Fibroblast of skin of scalp (primary cell): ENCODE data around the gene GGCT. TPM values are rescaled to one million over a fixed set of nuclear protein-coding genes. Genes with fewer than 3 reads are reported as not detected.
A peak's percentile ranks its signal among the peaks of the same experiment; 100 is the strongest.
"Not testable (repeated sequence)": the region's sequence is repeated elsewhere in the genome, so short reads cannot be mapped to it uniquely, and the experiment has no call there.

Experiments
- DNase-seq: peaks from one replicate; pipeline ENCODE4 v3.0.0-alpha.2; 2013
- polyA plus RNA-seq, 2 experiments: library from polyadenylated mRNA; unstranded; fragments of 120-200 nt; gene quantifications; one replicate each; pipeline ENCODE4 v1.2.1, GENCODE V29; 2013; ENCODE audit not compliant: insufficient read length in 2 of 2

The GGCT gene
- 34.4 TPM for polyA plus RNA-seq (2013, experiment 1 of 2; ENCODE audit: insufficient read length)
- polyA plus RNA-seq (2013, experiment 2 of 2; ENCODE audit: insufficient read length) = 36.1 TPM

GRCh38 chr7:30504301-30505173 is at the start of gene GGCT:
Gene GGCT (minus strand): TSS chr7:30504829. CDS start chr7:30504709, 120 bp downstream.
- peak; percentile 98 for DNase-seq

- no peak for DNase-seq
Measured at GRCh38 chr7:30553546-30553945, 48.9 kb upstream of the GGCT start.

GRCh38 chr7:30553141-30553540 is 48.5 kb upstream of the GGCT start:
- no peak for DNase-seq

GRCh38 chr7:30552330-30552729 is 47.7 kb upstream of the GGCT start:
- no peak for DNase-seq

- no peak for DNase-seq
Measured at GRCh38 chr7:30549931-30550493, 45.4 kb upstream of the GGCT start.

GRCh38 chr7:30548845-30549244 is 44.2 kb upstream of the GGCT start:
- peak; percentile 69 for DNase-seq

GRCh38 chr7:30546596-30546995 is 42.0 kb upstream of the GGCT start:
- DNase-seq = no peak

GRCh38 chr7:30545791-30546555 is 41.3 kb upstream of the GGCT start:
- no peak for DNase-seq

- no peak for DNase-seq
Measured at GRCh38 chr7:30543813-30544525, 39.3 kb upstream of the GGCT start.

- DNase-seq = not testable (repeated sequence)
Measured at GRCh38 chr7:30543115-30543514, 38.5 kb upstream of the GGCT start.

- DNase-seq = no peak
Measured at GRCh38 chr7:30533886-30534285, 29.3 kb upstream of the GGCT start.

GRCh38 chr7:30531286-30531685 is 26.7 kb upstream of the GGCT start:
- DNase-seq = no peak

- DNase-seq = no peak
Measured at GRCh38 chr7:30530373-30530772, 25.7 kb upstream of the GGCT start.

- no peak for DNase-seq
Measured at GRCh38 chr7:30528779-30529178, 24.1 kb upstream of the GGCT start.

GRCh38 chr7:30527297-30527696 is 22.7 kb upstream of the GGCT start:
- DNase-seq = not testable (repeated sequence)

GRCh38 chr7:30526163-30526562 is 21.5 kb upstream of the GGCT start:
- no peak for DNase-seq

- DNase-seq = no peak
Measured at GRCh38 chr7:30525429-30525828, 20.8 kb upstream of the GGCT start.

GRCh38 chr7:30524545-30524944 is 19.9 kb upstream of the GGCT start:
- no peak for DNase-seq

GRCh38 chr7:30523466-30523865 is 18.8 kb upstream of the GGCT start:
- no peak for DNase-seq

GRCh38 chr7:30522159-30522558 is 17.5 kb upstream of the GGCT start:
- no peak for DNase-seq

- peak; percentile 23 for DNase-seq
Measured at GRCh38 chr7:30521532-30521931, 16.9 kb upstream of the GGCT start.

GRCh38 chr7:30519122-30519521 is 14.5 kb upstream of the GGCT start:
- no peak for DNase-seq

- no peak for DNase-seq
Measured at GRCh38 chr7:30515761-30516160, 11.1 kb upstream of the GGCT start.
